OCI-LY7 (cell line): Measurements from ENCODE around the gene LRRC74B.

Experiments
- EZH2phosphoT487 ChIP-seq: fragments of 200-600 bp; sonication (generic); IDR thresholded peaks from 2 replicates; pipeline ENCODE4 v1.6.1; 2018; ENCODE audit warnings: low read depth, borderline replicate concordance, mild to moderate bottlenecking, mixed run types, antibody characterized with exemption, low read length, moderate library complexity, mixed read lengths
- TF ChIP-seq, protein P1 (sequence below): fragments of 200-600 bp; sonication (generic); conservative IDR thresholded peaks from 2 replicates; pipeline ENCODE4 v1.5.1; 2014; ENCODE audit warnings: mild to moderate bottlenecking, antibody characterized with exemption, low read length, moderate library complexity, mixed read lengths

DNA sequence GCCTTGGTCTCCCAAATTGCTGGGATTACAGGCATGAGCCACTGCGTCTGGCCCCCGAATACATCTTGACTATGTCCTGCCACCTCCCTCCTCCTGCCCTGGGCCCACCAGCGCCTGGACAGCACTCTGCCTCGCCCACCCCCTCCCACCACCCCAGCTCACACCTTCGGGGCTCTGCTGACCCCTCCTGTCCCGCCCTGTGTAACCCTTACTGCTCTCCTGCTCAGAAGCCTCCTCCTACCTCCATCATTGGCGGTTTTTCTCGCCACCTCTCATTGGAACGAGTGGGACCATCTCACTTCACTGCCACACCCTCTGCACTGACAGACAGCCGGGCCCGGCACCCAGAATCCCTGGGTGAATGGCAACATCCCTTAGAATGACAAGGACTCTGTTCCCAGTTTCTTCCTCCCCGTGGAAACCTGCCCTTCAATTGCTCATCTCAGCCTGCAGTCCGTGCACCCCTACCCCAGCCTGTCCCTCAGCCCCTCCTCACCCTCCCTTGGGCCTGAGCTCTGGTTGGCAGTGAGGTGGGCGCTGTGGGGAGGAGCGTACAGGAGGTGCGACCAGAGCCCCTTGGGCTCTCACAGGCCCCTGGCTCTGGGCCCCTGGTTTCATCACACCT lies 32.2 kb downstream of the LRRC74B start:
- TF ChIP-seq, protein P1, sequence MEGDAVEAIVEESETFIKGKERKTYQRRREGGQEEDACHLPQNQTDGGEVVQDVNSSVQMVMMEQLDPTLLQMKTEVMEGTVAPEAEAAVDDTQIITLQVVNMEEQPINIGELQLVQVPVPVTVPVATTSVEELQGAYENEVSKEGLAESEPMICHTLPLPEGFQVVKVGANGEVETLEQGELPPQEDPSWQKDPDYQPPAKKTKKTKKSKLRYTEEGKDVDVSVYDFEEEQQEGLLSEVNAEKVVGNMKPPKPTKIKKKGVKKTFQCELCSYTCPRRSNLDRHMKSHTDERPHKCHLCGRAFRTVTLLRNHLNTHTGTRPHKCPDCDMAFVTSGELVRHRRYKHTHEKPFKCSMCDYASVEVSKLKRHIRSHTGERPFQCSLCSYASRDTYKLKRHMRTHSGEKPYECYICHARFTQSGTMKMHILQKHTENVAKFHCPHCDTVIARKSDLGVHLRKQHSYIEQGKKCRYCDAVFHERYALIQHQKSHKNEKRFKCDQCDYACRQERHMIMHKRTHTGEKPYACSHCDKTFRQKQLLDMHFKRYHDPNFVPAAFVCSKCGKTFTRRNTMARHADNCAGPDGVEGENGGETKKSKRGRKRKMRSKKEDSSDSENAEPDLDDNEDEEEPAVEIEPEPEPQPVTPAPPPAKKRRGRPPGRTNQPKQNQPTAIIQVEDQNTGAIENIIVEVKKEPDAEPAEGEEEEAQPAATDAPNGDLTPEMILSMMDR, result no peak
- no peak for TF ChIP-seq EZH2phosphoT487
